GM06990 (cell line): Measurements from ENCODE around the gene MANSC1.

Source experiments
- DNase-seq: peaks from one replicate; pipeline ENCODE4 v3.0.0-alpha.2; 2011; ENCODE audit not compliant: insufficient read length; ENCODE audit errors: extremely low read depth
- H3K27me3 ChIP-seq: replicated peaks from 2 replicates; pipeline ENCODE4 v1.6.0; 2011; ENCODE audit warnings: low read length; ENCODE audit not compliant: control insufficient read depth, insufficient read depth
- H3K36me3 ChIP-seq: 2 replicates; pipeline ENCODE4 v1.5.1; 2011; ENCODE audit warnings: low read length; ENCODE audit not compliant: control insufficient read depth, insufficient read depth
- H3K4me3 ChIP-seq: replicated peaks from 2 replicates; pipeline ENCODE4 v1.5.1; 2011; ENCODE audit warnings: low read depth, mild to moderate bottlenecking, control low read depth, low read length
- CTCF ChIP-seq: IDR thresholded peaks from 2 replicates; pipeline ENCODE4 v1.5.1; 2011; ENCODE audit warnings: low read length, control low read depth, mild to moderate bottlenecking, inconsistent platforms; ENCODE audit not compliant: insufficient read depth, poor library complexity, severe bottlenecking

Gene MANSC1

GRCh38 chr12:12305568-12306300 is 44.3 kb downstream of the MANSC1 start:
- Histone ChIP-seq H3K36me3 (no peaks in the 10 kb centered on the region), H3K27me3 (no peaks in the 10 kb centered on the region), H3K4me3 (no peak overlapping the region)
- no peak for TF ChIP-seq CTCF
- DNase-seq = no peak

GRCh38 chr12:12302976-12303375 is 47.1 kb downstream of the MANSC1 start:
- no peak for TF ChIP-seq CTCF
- no peak for DNase-seq
- Histone ChIP-seq H3K4me3 (no peak overlapping the region), H3K36me3 (no peaks in the 10 kb centered on the region), H3K27me3 (no peaks in the 10 kb centered on the region)

GRCh38 chr12:12301122-12301521 is 48.9 kb downstream of the MANSC1 start:
- H3K36me3 ChIP-seq = no peaks in the 10 kb centered on the region
- DNase-seq = no peak
- no peak overlapping the region for H3K4me3 ChIP-seq
- no peaks in the 10 kb centered on the region for H3K27me3 ChIP-seq
- no peak for TF ChIP-seq CTCF

GRCh38 chr12:12297201-12297830 is 52.7 kb downstream of the MANSC1 start:
- TF ChIP-seq CTCF = no peak
- Histone ChIP-seq H3K36me3 (no peaks in the 10 kb centered on the region), H3K4me3 (no peak overlapping the region), H3K27me3 (no peaks in the 10 kb centered on the region)
- no peak for DNase-seq

- no peak for DNase-seq
- TF ChIP-seq CTCF = no peak
- Histone ChIP-seq H3K27me3 (no peaks in the 10 kb centered on the region), H3K4me3 (no peak overlapping the region), H3K36me3 (no peaks in the 10 kb centered on the region)
Measured at GRCh38 chr12:12294215-12295005, 55.6 kb downstream of the MANSC1 start.
